ENCODE data around the gene CCSER1. TPM values are rescaled to one million over a fixed set of nuclear protein-coding genes. Genes with fewer than 3 reads are reported as not detected.
"Not testable (repeated sequence)": the region's sequence is repeated elsewhere in the genome, so short reads cannot be mapped to it uniquely, and the experiment has no call there.

The CCSER1 gene
- total RNA-seq, 1 experiment from 2014 or later: 1.5 TPM

DNA sequence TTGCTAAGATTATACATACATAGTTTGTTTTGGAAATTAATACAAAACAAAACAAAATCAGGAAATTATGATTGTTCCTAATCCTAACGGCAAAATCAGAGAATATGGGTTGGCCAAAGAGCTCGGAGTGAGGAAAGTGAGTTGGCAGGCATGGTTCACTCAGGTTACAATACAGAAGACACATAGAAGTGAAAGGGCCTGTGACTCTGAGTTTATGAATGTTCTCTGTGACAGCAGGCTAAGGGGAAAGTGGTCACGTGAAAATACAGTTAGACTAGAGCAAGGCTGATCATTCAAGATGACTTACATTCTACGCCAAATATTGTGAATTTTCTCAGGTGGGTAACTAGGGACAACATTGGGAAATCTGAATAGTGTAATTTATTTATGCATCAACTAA lies 1001.3 kb downstream of the CCSER1 start:
- no peak for DNase-seq (ENCODE audit: low spot score)

DNA sequence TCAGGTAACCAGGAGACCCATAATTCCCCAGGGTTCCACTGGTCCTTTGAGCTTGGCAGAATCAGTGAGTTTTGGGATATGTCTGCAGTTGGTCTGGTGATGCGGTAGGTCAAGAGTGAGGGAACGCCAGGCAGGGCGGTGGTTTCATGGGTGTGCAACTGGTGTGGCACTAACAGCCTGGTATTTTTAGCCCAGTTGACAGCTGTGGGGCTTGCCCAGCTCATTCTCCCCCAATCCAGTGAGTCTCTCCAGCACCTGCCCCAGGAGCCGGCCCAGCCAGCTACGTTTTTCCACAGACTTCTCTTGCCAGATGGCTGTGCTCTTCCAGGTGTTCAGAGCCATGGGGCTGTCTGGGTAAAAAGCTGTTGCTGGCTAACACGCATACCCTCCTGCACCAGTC lies 1019.9 kb downstream of the CCSER1 start:
- DNase-seq (ENCODE audit: low spot score): no peak

DNA sequence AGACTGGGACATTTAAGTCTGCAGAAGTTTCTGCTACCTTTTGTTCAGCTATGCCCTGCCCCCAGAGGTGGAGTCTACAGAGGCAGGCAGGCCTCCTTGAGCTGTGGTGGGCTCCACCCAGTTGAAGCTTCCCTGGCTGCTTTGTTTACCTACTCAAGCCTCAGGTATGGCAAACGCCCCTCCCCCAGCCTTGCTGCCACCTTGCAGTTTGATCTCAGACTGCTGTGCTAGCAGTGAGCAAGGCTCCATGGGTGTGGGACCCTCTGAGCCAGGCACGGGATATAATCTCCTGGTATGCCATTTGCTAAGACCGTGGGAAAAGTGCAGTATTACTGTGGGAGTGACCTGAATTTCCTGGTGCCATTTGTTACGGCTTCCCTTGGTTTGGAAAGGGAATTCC lies 1026.8 kb downstream of the CCSER1 start:
- DNase-seq (ENCODE audit: low spot score): not testable (repeated sequence)

DNA sequence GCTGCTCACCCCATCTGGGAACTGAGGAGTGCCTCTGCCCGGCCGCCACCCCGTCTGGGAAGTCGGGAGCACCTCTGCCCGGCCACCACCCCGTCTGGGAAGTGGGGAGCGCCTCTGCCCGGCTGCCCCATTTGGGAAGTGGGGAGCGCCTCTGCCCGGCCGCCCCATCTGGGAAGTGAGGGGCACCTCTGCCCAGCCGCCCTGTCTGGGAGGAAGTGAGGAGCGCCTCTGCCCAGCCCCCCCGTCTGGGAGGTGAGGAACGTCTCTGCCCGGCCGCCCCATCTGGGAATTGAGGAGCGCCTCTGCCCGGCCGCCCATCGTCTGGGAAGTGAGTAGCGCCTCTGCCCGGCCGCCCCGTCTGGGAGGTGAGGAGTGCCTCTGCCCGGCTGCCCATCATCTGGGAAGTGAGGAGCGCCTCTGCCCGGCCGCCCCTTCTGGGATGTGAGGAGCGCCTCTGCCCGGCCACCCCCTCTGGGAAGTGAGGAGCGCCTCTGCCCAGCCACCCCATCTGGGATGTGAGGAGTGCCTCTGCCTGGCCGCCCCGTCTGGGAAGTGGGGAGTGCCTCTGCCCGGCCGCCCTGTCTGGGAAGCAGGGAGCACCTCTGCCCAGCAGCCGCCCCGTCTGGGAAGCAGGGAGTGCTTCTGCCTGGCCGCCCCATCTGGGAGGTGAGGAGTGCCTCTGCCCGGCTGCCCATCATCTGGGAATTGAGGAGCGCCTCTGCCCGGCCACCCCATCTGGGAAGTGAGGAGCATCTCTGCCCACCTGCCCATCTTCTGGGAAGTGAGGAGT lies 1040.9 kb downstream of the CCSER1 start:
- not testable (repeated sequence) for DNase-seq (ENCODE audit: low spot score)

DNA sequence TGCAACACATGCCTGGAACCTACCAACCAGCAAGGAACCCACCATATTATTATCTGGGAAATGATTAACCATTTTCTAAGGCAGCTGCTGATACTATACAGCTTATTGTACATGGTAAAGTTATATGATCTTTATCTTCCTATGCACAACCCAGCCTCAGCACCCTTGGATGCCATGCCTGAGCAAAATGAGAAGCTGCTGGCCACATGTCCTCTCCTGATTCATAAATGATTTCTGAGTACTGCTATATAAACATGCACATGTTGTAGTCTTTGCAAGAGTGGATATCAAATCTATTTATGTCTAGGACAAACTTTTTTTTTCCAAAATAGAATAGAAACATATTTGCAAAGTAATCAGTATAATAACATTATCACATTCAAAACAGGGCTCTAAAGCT lies 1043.6 kb downstream of the CCSER1 start:
- no peak for DNase-seq (ENCODE audit: low spot score)

DNA sequence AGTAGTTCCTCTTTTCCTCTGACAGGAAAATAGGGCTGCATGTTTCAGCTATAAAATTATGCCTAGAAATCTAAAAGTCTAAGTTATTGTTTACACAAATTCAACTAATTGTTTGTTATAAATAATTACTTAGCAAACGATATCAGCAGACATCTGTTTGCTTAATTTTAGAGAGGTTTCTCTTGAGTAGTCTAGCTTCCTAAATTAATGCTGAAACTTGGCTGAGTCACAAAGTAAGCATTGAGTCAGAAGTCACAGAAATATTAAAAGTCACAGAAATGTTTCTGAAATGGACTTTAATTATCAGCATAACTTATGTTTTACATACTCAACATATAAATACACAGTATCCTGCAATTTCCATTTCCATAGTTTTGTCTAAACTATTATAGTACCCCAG lies 1044.0 kb downstream of the CCSER1 start:
- no peak for DNase-seq (ENCODE audit: low spot score)

DNA sequence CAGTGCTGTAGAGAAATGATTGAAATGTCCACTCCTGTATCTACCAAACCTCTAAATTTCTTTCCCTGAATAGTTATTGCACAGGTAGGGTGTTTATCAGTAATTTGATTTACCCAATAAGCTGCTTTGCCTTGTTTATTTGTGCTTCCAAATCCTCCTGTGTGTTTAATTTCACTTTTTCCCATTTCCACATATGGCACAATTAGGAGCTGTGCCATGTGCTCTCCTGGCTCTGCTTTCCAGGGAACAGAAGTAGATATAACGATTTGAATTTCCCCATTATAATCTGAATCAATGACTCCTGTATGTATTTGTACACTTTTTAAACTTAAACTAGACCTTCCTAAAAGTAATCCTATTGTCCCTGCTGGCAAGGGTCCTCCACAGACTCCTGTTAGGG lies 1057.9 kb downstream of the CCSER1 start:
- DNase-seq (ENCODE audit: low spot score): not testable (repeated sequence)

DNA sequence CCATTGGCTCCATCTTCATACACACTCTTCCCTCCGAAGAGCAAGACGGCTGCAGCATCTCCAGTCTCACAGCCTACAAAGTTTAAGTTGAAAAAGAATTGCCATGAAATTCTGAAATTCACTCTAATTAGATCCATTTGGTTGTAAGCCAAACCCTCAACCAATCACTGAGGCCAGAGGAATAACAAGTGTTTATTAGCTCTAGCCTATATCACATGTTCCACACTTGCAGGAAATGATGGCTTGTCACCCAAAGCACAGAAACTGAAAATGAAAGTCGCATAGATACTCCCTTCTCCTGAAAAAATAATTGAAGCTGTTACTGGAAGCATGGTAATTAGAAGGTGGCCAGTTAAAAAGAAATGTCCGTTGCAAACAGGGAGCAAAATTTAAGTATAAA lies 1071.8 kb downstream of the CCSER1 start:
- DNase-seq (ENCODE audit: low spot score): peak; percentile 86

DNA sequence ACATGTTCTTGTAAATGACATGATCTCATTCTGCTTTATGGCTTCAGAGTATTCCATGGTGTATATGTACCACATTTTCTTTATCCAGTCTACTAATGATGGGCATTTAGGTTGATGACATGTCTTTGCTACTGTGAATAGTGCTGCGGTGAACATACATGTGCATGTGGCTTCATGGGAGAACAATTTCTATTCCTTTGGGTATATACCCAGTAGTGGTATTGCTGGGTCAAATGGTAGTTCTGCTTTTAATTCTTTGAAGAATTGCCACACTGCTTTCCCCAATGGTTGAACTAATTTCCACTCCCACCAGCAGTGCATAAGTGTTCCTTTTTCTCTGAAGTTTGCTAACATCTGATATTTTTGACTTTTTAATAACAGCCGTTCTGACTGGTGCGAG lies 1080.3 kb downstream of the CCSER1 start:
- DNase-seq (ENCODE audit: low spot score): no peak

DNA sequence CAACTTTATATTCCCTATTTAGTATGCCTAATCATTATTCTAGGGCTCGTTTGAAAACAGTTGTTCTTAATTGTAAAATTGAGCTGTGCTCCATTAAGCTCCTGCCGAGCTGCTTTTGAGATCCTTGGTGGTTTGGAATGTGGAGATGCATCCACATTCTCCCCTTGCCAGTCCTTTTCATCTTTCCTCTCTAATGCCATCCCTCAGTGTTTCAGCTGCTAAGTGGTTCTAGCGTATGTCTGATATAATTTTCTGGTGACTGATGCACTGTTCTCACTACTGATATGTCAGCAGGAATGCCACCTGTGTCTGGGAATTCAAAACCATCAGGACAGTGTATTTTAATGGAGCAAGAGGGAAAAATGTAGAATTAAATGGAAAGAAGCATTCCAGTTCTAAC lies 1085.0 kb downstream of the CCSER1 start:
- no peak for DNase-seq (ENCODE audit: low spot score)

DNA sequence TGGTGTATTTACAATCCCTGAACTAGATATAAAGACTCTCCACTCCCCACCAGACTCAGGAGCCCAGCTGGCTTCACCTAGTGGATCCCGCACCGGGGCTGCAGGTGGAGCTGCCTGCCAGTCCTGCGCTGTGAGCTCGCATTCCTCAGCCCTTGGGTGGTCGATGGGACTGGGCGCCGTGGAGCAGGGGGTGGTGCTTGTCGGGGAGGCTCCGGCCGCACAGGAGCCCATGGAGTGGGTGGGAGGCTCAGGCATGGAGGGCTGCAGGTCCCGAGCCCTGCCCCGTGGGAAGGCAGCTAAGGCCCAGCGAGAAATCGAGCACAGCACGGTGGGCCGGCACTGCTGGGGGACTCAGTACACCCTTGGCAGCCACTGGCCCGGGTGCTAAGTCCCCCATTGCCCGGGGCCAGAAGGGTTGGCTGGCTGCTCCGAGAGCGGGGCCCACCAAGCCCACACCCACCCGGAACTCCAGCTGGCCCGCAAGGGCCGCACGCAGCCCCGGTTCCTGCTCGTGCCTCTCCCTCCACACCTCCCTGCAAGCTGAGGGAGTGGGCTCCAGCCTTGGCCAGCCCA lies 1090.7 kb downstream of the CCSER1 start:
- not testable (repeated sequence) for DNase-seq (ENCODE audit: low spot score)

DNA sequence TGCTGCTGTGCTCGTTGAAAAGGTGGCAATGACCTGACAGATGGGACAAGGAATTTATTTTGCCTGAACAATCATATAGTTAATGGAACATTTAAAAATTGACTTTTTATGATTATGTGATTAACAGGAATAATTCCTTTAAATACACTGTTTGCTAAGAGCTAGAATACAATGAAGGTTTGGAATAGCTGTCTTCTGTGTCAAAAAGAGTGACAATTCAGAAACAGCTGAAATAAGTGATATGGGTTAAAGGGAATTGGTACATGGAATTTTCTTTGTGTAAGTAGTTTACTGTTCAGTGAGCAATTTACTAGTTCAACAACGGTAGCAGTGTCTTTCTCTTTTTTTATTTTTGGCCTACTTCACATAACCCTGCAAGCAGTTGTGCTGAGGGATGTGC lies 1093.1 kb downstream of the CCSER1 start:
- no peak for DNase-seq (ENCODE audit: low spot score)

DNA sequence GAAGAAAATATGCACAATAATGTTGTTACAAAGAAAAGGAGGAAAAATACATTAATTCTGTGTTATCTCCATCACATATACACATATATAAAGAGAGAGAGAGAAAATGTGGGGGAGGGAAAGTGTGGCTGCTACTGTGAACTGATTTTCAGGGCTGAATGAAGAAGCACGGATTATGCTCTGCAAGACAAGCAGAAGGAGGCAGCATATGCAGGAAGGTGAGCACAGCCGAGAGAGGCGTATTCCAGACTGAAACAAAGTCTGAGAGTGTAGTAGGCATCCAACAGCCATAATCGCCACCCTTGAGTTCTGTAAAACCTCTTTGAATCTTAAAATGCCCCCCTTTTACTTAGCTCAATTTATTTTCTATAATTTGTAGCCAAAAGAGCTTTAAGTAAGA lies 1094.8 kb downstream of the CCSER1 start:
- no peak for DNase-seq (ENCODE audit: low spot score)

DNA sequence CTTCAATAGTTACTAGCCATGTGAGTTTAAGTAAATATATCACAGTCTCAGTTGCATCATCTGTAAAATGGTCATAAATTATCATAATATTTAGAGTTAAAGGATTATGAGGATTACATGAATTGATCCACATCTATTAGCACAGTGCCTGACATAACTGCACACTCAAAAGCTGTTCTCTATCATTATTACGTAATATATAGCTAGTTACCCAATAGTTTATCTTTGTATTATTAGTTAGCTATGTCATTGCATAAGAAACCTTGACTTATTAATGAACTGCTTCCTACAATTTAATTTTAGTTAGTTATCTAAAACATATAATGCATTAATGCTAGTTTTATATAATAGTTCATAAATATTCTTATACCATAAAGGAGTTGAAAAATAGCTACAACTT lies 1099.7 kb downstream of the CCSER1 start:
- DNase-seq (ENCODE audit: low spot score): no peak

DNA sequence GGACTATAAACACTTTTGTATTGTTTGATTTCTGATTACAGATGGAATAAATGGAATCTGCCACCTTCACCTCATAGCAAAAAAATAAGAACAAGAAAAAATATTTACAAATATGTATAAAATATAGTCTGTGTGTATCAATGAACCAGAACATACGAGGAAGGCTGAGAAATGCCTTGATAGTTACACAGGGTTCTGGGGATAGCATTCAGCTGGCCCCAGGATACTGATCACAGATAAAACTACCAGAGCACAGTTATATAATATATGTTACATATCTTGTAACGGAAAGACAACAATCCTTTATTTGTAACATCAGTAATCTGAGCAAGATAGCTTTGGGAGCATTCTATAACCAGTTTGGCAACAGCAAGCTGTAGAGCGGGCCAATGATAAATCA lies 1101.5 kb downstream of the CCSER1 start:
- no peak for DNase-seq (ENCODE audit: low spot score)

DNA sequence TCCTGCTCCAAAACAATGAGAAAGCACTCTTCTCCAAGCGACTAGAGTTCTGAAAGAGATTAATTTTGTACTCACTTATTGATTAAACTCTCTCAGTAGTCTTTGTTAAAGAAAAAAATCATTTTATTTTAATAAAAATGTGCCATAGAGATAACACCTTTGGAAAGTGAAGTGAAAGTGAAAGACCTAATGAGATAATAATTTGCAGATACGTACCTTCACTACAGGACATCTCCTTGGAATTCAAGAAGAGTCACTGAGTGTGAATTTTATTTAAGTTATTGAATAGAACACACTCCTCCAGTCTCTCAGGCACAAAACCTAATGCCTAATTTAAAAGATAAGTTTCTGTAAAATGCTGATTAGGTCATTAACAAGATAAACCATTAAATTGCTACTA lies 1106.0 kb downstream of the CCSER1 start:
- DNase-seq (ENCODE audit: low spot score): no peak

DNA sequence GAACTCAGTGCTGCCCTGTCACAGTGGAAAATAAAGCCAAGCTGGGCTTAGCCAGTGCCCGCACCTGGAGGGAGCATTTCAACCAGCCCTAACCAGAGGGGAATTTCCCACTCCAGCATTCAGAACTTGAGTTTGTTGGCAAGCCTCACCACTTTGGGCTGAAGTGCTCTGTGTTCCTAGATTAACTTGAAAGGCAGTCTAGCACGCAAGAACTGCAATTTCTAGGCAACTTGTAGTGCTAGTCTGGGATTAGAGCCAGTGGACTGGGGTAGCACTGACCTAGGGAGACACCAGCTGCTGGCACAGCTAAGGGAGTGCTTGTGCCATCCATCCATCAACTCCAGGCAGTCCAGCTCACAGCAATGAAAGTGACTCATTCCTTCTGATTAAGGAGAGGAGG lies 1115.9 kb downstream of the CCSER1 start:
- DNase-seq (ENCODE audit: low spot score): peak; percentile 65

DNA sequence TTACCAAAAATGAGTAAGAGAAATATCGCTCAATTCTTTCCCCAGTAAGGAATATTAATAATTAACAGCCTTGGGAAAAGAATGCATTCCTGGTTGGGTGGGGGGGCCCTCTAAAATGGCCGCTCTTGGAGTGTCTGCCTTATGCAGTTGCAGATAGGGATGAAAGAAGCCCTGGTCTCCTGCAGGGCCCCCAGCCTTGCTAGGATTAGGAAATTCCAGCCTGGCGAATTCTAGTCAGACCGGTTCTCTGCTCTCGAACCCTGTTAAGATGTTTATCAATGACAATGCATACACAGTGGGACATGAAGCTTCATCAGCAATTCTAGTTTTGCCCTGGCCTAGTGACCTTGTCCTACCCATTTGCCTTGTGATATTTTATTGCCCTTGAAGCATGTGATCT lies 1128.8 kb downstream of the CCSER1 start:
- no peak for DNase-seq (ENCODE audit: low spot score)

DNA sequence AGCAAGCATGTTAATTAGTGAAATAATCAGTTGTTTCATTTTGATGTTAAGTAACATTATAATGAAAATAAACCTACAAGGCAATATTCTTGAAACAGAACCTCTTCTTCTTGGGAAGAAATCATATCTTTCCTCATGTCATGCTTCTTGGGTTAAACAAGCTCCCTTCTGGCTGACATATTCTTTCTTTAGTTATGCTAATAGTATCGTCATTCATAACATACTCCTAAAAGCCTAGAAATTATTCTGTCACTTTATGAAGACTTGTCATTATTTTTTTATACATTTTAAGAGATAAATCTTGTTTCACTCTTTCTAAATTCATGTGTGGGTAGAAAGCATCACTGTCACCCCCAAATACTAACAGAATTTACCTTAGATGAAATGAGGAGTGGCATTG lies 1129.6 kb downstream of the CCSER1 start:
- DNase-seq (ENCODE audit: low spot score): no peak

DNA sequence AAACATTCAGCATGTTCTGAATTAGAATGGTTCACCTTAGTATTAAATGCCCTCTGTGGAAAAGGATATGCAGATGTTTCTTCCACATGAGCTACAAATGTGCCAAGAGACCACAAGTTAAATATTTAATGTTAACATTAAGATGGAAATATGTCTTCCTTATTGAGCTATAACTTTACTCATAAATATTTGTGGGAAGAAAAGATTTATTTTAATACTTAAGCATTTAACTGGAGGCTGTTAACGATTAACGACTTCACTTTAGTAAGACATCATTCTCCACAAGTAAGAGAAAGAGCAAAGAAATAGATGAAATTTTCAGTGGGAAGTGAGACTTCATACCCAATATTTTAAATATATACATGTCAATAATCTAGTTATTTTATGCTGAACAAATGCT lies 1130.5 kb downstream of the CCSER1 start:
- no peak for DNase-seq (ENCODE audit: low spot score)

DNA sequence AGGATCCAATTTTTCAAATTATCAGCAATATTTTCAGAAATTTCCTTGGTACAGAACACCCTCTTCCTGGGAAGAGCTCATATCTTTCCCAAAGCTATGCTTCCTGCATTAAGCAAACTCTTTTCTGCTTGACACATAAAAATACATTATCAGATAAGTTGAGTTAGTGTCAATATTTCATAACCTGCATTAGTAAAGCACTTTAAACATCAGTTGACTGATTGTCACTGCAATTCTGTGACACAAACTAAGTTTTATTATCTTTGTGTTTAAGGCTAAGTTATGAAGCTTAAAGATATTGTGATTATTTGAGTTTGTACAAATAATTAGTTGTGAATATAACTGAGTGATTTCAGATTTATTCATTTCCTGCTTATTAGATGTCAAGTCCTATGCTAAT lies 1131.1 kb downstream of the CCSER1 start:
- DNase-seq (ENCODE audit: low spot score): no peak

DNA sequence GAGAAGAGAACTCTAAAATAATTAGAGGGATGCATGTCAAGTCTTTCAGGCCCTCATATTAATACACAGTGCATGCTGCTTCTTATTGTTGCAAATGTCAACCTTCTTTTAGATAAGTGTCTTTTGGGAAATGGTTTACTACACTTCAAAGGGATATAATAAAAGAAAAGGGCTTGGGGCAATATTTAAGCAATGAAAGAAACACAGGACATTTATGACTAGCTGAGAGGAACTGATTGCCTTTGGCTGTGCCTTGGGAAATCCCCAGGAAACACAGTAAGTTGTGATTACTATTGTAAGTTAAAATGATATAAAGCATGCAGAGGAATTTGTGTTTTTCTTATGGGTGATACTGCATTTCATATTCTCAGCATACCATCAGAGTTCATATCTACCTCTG lies 1140.3 kb downstream of the CCSER1 start:
- DNase-seq (ENCODE audit: low spot score): no peak

DNA sequence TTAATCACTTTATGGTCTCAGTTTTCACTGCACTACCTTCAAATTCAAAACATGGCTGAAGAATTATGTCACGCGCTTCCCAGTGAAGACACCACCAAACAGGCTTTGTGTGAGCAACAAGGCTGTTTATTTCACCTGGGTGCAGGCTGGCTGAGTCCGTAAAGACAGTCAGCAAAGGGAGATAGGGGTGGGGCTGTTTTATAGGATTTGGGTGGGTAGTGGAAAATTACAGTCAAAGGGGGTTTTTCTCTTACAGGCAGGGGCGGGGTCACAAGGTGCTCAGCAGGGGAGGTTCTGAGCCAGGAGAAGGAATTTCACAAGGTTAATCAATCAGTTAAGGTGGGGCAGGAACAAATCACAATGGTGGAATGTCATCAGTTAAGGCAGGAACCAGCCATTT lies 1141.3 kb downstream of the CCSER1 start:
- DNase-seq (ENCODE audit: low spot score): not testable (repeated sequence)

DNA sequence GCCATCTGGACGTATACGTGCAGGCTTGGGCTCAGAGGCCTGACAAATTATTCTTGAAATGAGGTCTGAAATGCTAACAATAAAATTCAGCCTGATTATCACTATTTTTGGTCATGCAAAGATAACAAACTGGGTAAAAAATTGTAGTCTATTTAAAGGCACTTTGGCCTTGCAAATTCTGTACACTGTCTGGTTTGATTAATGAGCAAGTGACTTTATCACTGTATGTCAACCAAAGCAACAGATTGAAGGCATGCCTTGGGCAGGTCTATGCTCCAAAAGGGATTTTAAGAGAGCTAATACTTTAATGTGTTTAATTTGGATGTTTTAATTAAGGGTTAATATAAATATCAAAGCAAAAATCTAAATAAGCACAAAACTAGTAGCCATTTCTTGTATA lies 1141.7 kb downstream of the CCSER1 start:
- DNase-seq (ENCODE audit: low spot score): no peak
